GM19193 (cell line): ENCODE results near the gene PHACTR4.

Experiments used
- POLR2A ChIP-seq: IDR thresholded peaks from 4 replicates; pipeline ENCODE4 v1.6.1; 2011; ENCODE audit not compliant: insufficient read depth, insufficient read length; ENCODE audit errors: extremely low read depth

Gene PHACTR4

DNA sequence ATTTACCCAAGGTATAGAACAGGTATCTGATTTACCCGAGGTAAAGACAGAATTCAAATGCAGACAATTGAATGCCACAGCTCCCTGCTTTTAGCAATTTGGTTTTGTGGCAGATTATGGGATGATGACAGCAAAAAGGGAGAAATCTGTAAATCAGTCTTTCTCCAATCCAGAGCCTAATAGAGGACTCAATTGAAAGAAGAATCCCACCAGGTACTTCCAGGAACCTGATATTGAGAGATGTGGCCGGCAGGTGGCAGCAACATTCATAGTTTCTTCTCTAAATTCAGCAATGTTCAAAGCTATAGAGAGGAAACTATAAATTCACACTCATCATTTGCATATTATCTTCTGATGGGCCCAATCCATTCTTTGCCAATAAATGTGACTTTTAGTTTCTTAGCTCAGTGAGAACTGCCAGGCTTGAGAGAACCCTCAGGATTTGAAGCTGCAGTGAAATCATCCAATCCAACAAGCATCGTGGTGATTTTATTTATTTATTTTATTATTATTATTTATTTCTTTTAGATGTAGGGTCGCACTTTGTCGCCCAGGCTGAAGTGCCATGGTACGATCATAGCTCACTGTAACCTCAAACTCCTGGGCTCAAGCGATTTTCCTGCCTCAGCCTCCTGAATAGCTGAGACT, 9.8 kb upstream of the PHACTR4 start:
- TF ChIP-seq POLR2A, result no peak

GRCh38 chr1:28364888-28365287, 4.7 kb upstream of the PHACTR4 start:
- TF ChIP-seq POLR2A, result no peak

DNA sequence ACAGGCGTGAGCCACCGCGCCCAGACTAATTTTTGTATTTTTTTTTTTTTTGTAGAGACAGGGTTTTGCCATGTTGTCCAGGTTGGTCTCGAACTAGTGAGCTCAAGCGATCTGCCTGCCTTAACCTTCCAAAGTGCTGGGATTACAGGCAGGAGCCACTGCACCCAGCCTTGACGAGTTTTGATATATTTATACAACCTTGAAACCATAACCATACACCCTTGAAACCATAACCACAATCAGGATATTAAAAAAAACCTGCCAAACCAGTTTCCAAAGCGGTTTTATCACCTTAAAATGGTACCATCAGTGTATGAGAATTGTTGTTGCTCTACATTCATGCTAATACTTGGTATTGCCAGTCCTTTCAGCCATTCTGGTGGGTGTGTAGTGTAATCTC, 3.7 kb upstream of the PHACTR4 start:
- TF ChIP-seq POLR2A, result no peak

DNA sequence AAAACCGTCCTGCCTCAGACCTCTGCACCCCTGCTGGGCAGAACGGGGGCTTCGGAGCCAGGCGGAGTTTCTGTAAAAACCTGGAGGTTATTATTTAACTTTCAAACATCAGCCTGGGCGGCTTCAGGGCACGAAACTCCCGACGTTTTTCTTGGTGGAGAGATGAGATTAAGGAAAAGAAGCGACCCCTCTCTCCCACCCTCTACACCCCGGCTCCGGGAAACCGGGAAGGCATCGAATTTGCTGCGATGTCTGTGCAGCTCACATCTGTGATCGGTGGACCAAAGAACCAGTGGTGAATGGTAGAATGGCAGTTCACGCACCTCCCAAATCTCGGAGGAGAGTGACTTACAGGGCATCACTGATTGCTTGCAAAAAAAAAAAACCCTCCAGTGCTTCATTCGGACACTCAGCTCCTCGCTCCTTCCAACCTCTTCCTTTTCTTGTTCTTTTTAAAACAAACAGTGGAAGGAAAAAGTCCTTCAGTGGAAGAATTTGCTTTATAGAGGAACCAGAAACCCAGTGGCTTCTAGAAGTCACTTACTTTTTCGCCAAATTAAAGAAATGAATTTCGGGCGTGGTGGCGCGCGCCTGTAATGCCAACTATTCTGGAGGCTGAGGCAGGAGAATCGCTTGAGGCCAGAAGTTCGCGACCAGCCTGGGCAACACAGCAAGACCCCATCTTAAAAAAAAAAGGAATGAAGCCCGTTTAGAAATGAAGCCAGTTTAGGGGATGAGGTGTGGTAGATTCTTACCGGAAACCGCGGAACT, 884 bp downstream of the PHACTR4 start:
- TF ChIP-seq POLR2A, result no peak

GRCh38 chr1:28371010-28371377, 1.5 kb downstream of the PHACTR4 start:
- TF ChIP-seq POLR2A, result no peak

DNA sequence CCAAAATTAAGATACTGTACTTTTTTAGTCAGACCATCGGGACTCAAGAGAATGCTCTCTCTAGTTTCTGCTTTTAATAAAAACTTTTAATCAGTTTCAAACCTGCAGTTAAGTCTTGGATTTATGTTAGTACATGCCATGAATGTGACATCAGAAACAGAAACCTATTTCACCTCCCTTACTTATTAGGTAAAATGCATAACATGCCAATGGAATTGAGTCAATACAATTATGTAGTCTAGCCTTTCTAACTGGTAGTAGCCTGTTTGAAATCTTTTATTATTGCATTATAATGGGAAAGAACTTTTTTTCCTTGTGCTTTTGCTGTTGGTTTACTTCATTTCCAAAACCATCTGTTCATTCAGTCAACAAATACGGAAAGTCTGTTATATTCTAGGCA, 4.8 kb downstream of the PHACTR4 start:
- no peak for TF ChIP-seq POLR2A

- TF ChIP-seq POLR2A, result no peak
Observed at GRCh38 chr1:28378906-28379305, 9.4 kb downstream of the PHACTR4 start.

DNA sequence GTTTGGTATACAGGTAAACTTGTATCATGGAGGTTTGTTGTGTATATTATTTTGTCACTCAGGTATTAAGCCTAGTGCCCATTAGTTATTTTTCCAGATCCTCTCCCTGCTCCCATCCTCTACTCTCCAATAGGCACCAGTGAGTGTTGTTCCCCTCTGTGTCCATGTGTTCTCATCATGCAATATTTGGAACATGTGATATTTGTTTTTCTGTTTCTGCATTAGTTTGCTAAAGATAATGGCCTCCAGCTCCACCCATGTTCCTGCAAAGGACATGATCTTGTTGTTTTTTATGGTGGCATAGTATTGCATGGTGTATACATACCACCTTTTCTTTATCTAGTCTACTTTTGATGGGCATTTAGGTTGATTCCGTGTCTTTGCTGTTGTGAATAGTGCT, 10.9 kb downstream of the PHACTR4 start:
- TF ChIP-seq POLR2A, result no peak

DNA sequence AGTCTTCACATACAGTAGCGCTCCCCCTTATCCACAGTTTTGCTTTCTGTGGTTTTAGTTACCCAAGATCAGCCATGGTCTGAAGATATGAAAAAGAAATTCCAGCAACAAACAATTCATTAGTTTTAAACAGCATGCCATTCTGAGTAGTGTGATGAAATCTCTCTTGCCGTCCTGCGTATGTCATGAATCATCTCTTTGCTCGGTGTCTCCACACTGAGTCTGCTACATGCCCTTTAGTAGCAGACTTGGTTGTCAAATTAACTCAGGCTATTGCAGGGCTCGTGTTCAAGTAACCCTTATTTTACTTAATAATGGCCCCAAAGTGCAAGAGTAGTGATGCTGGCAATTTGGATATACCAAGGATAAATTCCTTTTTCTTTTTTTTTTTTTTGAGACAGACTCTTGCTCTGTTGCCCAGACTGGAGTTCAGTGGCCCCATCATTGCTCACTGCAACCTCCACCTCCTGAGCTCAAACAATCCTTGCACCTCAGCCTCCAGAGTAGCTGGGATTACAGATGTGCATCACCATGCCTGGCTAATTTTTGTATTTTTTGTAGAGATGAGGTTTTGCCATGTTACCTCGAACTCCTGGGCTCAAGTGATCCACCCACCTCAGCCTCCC, 22.6 kb downstream of the PHACTR4 start:
- TF ChIP-seq POLR2A, result no peak

DNA sequence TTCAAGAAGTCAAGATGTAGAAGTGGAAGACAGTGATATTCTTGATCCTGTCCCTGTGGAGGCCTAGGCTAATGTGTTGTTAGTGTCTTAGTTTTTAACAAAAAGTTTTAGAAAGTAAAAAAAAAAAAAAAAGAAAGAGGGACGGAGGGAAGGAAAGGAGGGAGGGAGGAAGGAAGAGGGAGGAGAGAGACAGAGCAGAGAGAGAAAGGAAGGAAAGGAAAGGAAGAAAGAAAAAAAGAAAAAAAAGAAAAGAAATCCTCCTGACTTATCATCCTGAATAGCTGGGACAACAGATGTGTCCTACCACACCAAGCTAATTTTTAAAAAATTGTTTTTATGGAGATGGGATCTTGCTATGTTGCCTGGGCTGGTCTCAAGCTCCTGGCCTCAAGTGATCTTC, 24.6 kb downstream of the PHACTR4 start:
- no peak for TF ChIP-seq POLR2A

DNA sequence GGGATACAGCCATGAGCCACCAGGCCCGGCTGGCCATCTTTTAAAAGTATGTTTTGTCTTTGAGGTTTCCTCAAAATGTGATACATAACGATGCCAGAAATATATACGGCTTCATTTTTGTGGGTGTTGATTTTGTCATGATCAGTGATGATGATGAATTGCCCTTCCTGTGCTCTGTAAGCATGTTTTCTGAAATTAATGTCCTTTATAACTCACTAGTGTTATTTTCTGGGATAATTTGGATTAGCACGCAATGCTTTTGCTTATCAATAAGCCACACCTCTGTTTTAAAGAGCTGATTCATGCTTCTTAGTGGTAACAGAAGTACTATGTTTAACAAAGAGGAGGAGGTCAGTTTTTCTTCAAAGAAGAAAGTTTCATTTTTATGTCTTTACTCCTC, 25.6 kb downstream of the PHACTR4 start:
- no peak for TF ChIP-seq POLR2A

DNA sequence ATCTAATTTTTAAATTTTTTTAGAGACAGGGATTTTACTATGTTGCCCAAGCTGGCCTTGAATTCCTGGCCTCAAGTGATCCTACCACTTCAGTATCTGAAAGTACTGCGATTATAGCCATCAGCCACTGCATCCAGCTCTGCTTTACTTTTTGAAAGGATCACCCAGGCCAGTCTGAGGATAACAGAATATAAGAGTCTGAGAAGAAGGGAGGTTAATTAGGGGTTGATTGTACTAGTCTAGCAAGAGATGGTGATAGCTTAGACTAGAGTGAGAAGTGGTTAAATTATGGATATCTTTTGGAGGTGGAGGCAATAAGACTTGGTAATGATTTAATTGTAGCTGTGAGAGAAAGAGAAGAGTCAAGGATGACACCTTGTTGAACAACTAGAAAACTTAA, 32.2 kb downstream of the PHACTR4 start:
- no peak for TF ChIP-seq POLR2A

DNA sequence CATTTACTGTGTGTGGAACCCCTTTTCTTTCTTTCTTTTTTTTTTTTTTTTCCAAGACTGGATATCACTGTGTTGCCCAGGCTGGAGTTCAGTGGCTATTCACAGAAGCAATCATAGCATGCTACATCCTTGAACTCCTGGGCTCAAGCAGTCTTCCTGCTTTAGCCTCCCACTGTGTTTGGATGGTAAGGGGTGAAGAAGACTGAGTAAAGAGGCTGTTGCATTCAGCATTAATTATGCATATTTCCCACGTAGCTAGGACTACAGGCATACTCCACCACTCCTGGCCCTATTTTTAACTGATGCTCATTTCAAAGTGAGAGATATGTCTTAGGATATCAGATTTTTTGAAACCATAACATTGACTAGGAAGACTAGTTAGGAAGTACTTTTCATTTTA, 39.5 kb downstream of the PHACTR4 start:
- no peak for TF ChIP-seq POLR2A

GRCh38 chr1:28411656-28412055, 42.1 kb downstream of the PHACTR4 start:
- TF ChIP-seq POLR2A, result no peak

GRCh38 chr1:28412731-28413130, 43.2 kb downstream of the PHACTR4 start:
- TF ChIP-seq POLR2A, result no peak
